ENCODE results near the gene SORCS2. TPM values are rescaled to one million over a fixed set of nuclear protein-coding genes. Genes with fewer than 3 reads are reported as not detected.

SORCS2 gene
- polyA plus RNA-seq, 1 donor (not counting 4 experiments of a cell fraction or from before 2014, with no cell fraction given) = 0.09 TPM

DNA sequence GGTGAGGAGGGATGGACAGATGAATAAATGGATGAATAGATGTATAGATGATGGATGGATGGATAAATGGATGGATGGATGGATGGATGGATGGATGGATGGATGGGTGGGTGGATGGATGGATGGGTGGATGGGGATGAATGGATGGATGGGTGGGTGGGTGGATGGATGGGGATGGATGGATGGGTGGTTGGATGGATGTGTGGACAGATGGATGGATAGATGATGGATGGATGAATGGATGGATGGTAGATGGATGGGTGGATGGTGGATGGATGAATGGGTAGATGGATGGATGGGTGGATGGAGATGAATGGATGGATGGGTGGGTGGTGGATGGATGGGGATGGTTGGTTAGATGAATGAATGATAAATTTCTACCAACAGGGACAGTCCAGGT, 449.4 kb downstream of the SORCS2 start:
- Histone ChIP-seq H3K79me2 (ENCODE audit: control insufficient read depth, insufficient read depth, low read length) (no peaks in the 10 kb centered on the region), H3K4me1 (ENCODE audit: control insufficient read depth, extremely low read depth, insufficient read depth, low read length) (no peaks in the 10 kb centered on the region), H2AFZ (ENCODE audit: control insufficient read depth, low read length) (no peak overlapping the region), H3K9me1 (ENCODE audit: control insufficient read depth, extremely low read depth, insufficient read depth, low read length) (no peaks in the 10 kb centered on the region), H3K9ac (ENCODE audit: control insufficient read depth, extremely low read depth, insufficient read depth, low read length) (no peak overlapping the region), H3K27me3 (ENCODE audit: control insufficient read depth, extremely low read depth, insufficient read depth, low read length) (peaks cover 3% of the 10 kb centered on the region), H4K20me1 (ENCODE audit: control insufficient read depth, extremely low read depth, insufficient read depth, low read length) (no peaks in the 10 kb centered on the region), H3K4me3 (ENCODE audit: control insufficient read depth in 2 of 3, extremely low read depth in 1 of 3, insufficient read depth in 2 of 3, low read depth in 1 of 3, low read length in 3 of 3) (no peak overlapping the region), H3K9me3 (ENCODE audit: control insufficient read depth, low read depth, low read length) (peaks cover 2% of the 10 kb centered on the region), H3K36me3 (ENCODE audit: control insufficient read depth in 2 of 2, extremely low read depth in 1 of 2, insufficient read depth in 2 of 2, low read length in 2 of 2) (no peaks in the 10 kb centered on the region), H3K4me2 (ENCODE audit: control insufficient read depth, extremely low read depth, insufficient read depth, low read depth, low read length) (no peak overlapping the region), H3K27ac (ENCODE audit: control insufficient read depth, insufficient read depth, low read length) (no peak overlapping the region)
- FAIRE-seq (no peak), DNase-seq (ENCODE audit: low read depth, low spot score) (no peak)
- TF ChIP-seq, protein P1, sequence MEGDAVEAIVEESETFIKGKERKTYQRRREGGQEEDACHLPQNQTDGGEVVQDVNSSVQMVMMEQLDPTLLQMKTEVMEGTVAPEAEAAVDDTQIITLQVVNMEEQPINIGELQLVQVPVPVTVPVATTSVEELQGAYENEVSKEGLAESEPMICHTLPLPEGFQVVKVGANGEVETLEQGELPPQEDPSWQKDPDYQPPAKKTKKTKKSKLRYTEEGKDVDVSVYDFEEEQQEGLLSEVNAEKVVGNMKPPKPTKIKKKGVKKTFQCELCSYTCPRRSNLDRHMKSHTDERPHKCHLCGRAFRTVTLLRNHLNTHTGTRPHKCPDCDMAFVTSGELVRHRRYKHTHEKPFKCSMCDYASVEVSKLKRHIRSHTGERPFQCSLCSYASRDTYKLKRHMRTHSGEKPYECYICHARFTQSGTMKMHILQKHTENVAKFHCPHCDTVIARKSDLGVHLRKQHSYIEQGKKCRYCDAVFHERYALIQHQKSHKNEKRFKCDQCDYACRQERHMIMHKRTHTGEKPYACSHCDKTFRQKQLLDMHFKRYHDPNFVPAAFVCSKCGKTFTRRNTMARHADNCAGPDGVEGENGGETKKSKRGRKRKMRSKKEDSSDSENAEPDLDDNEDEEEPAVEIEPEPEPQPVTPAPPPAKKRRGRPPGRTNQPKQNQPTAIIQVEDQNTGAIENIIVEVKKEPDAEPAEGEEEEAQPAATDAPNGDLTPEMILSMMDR (optimal IDR thresholded peaks at IDR 0.05 in 1 of 3, IDR thresholded peaks at IDR 0.05 in 1 of 3, conservative IDR thresholded peaks at IDR 0.05 in 1 of 3; ENCODE audit: extremely low read depth in 1 of 3, insufficient read depth in 2 of 3, low read length in 3 of 3) = no peak
- TF ChIP-seq EZH2 (IDR thresholded peaks at IDR 0.05; ENCODE audit: low read length) = no peak
- dilution Hi-C loops (cut with MboI; ENCODE audit: extremely low pct_ligation_motif_present, low sequenced_read_pairs) = no loop called here

DNA sequence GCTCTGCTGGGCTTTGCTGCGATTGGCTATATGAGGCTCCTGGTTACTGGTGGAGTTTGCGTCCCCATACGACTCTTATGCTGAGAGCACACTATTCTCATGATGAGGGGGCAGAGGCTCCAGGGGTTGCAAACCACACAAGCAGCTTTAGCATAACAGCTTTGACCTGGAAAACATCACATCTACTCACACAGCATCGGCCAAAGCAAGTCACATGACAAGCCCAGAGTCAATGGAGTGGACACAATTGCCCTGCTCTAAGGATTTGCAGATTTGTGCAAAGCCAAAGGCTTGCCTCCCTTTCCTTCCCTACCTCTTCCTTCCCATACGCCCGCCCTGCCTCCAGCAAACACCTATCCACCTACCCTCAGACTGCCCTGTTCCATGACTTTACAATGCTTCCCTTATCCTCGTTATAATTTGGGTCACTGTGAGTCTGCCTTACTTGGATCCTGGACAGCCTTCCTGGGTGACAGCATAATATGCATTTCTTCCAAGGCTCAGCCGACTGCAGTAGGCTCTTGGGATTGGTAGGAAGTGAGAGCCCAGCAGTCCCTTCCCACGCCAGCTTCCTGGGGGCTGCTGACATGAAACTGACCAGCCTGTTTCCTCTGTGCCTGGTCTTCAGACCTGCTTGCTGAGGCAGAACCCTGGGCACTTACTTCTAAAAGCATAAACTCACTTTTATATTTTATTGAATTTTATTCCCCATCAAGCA, 450.6 kb downstream of the SORCS2 start:
- DNase-seq (ENCODE audit: low read depth, low spot score) (no peak), FAIRE-seq (no peak)
- no peaks in the 10 kb centered on the region for H3K4me1 ChIP-seq (ENCODE audit: control insufficient read depth, extremely low read depth, insufficient read depth, low read length)
- no peak overlapping the region for H3K27ac ChIP-seq (ENCODE audit: control insufficient read depth, insufficient read depth, low read length)
- no peak overlapping the region for H3K4me2 ChIP-seq (ENCODE audit: control insufficient read depth, extremely low read depth, insufficient read depth, low read depth, low read length)
- H3K79me2 ChIP-seq (ENCODE audit: control insufficient read depth, insufficient read depth, low read length) = no peaks in the 10 kb centered on the region
- no peaks in the 10 kb centered on the region for H3K9me1 ChIP-seq (ENCODE audit: control insufficient read depth, extremely low read depth, insufficient read depth, low read length)
- H4K20me1 ChIP-seq (ENCODE audit: control insufficient read depth, extremely low read depth, insufficient read depth, low read length) = no peaks in the 10 kb centered on the region
- H3K4me3 ChIP-seq (ENCODE audit: control insufficient read depth in 2 of 3, extremely low read depth in 1 of 3, insufficient read depth in 2 of 3, low read depth in 1 of 3, low read length in 3 of 3) = no peak overlapping the region
- TF ChIP-seq, protein P1 (optimal IDR thresholded peaks at IDR 0.05 in 1 of 3, IDR thresholded peaks at IDR 0.05 in 1 of 3, conservative IDR thresholded peaks at IDR 0.05 in 1 of 3; ENCODE audit: extremely low read depth in 1 of 3, insufficient read depth in 2 of 3, low read length in 3 of 3) = no peak
- no peak for TF ChIP-seq EZH2 (IDR thresholded peaks at IDR 0.05; ENCODE audit: low read length)
- dilution Hi-C loops (cut with MboI; ENCODE audit: extremely low pct_ligation_motif_present, low sequenced_read_pairs) = no loop called here
- no peak overlapping the region for H2AFZ ChIP-seq (ENCODE audit: control insufficient read depth, low read length)
- peaks cover 3% of the 10 kb centered on the region for H3K27me3 ChIP-seq (ENCODE audit: control insufficient read depth, extremely low read depth, insufficient read depth, low read length)
- no peak overlapping the region for H3K9ac ChIP-seq (ENCODE audit: control insufficient read depth, extremely low read depth, insufficient read depth, low read length)
- H3K36me3 ChIP-seq (ENCODE audit: control insufficient read depth in 2 of 2, extremely low read depth in 1 of 2, insufficient read depth in 2 of 2, low read length in 2 of 2) = no peaks in the 10 kb centered on the region
- peaks cover 2% of the 10 kb centered on the region for H3K9me3 ChIP-seq (ENCODE audit: control insufficient read depth, low read depth, low read length)

Measured in keratinocyte (primary cell).